Liver (tissue), 9 donors: ENCODE data around the gene CLASRP. TPM values are rescaled to one million over a fixed set of nuclear protein-coding genes. Genes with fewer than 3 reads are reported as not detected.

Experiments
- DNase-seq: peaks from one replicate; pipeline ENCODE4 v3.0.0-alpha.2; 2017; ENCODE audit warnings: low spot score
- H3K27ac ChIP-seq, 2 donors: one replicate each; pipeline ENCODE4 v1.7.0; 2013; ENCODE audit warnings: inconsistent platforms in 2 of 2, low read length in 2 of 2, control low read depth in 1 of 2, low read depth in 1 of 2, mild to moderate bottlenecking in 1 of 2
- H3K27me3 ChIP-seq, 4 donors: one replicate each; pipeline versions ENCODE4 v1.6.1 to v1.7.0; 2013; ENCODE audit warnings: low read length in 3 of 4, inconsistent platforms in 1 of 4, mild to moderate bottlenecking in 1 of 4, moderate library complexity in 1 of 4; ENCODE audit not compliant: control insufficient read depth in 4 of 4, insufficient read depth in 4 of 4
- H3K36me3 ChIP-seq, 4 donors: one replicate each; pipeline versions ENCODE4 v1.6.1 to v1.7.0; 2013; ENCODE audit warnings: low read length in 3 of 4, mild to moderate bottlenecking in 3 of 4, low read depth in 1 of 4, moderate library complexity in 1 of 4; ENCODE audit not compliant: control insufficient read depth in 4 of 4, insufficient read depth in 3 of 4
- H3K4me1 ChIP-seq, 4 donors: one replicate each; pipeline versions ENCODE4 v1.6.1 to v1.7.0; 2013; ENCODE audit warnings: low read length in 3 of 4, mild to moderate bottlenecking in 3 of 4, moderate library complexity in 1 of 4; ENCODE audit not compliant: control insufficient read depth in 4 of 4, insufficient read depth in 4 of 4
- H3K4me3 ChIP-seq, 3 donors: one replicate each; pipeline versions ENCODE4 v1.6.1 to v1.7.0; 2013; ENCODE audit warnings: low read length in 3 of 3, control low read depth in 1 of 3, low read depth in 1 of 3, mild to moderate bottlenecking in 1 of 3
- H3K9ac ChIP-seq, 2 donors: one replicate each; pipeline ENCODE4 v1.7.0; 2013; ENCODE audit warnings: low read length in 2 of 2, mild to moderate bottlenecking in 2 of 2, moderate library complexity in 2 of 2, control low read depth in 1 of 2, low read depth in 1 of 2
- H3K9me3 ChIP-seq, 4 donors: one replicate each; pipeline versions ENCODE4 v1.6.1 to v1.7.0; 2013; ENCODE audit warnings: low read length in 3 of 4; ENCODE audit not compliant: control insufficient read depth in 4 of 4
- EGR1 ChIP-seq, 2 donors: IDR thresholded peaks; 2 replicates each; pipeline ENCODE4 v1.6.1; 2016 to 2018; ENCODE audit warnings: antibody characterized with exemption in 2 of 2, low read depth in 2 of 2
- FOXA1 ChIP-seq: IDR thresholded peaks from 2 replicates; pipeline ENCODE4 v1.6.1; 2016; ENCODE audit warnings: antibody characterized with exemption
- FOXA2 ChIP-seq: IDR thresholded peaks from 2 replicates; pipeline ENCODE4 v1.6.1; 2016; ENCODE audit warnings: antibody characterized with exemption
- GABPA ChIP-seq, 2 donors: IDR thresholded peaks in 1 of 2; conservative IDR thresholded peaks in 1 of 2; 2 replicates each; pipeline ENCODE4 v1.6.1; 2016; ENCODE audit warnings: antibody characterized with exemption in 2 of 2, mild to moderate bottlenecking in 1 of 2, moderate library complexity in 1 of 2
- HNF4A ChIP-seq, 2 donors: conservative IDR thresholded peaks; 2 replicates each; pipeline ENCODE4 v1.6.1; 2016; ENCODE audit warnings: antibody characterized with exemption in 2 of 2, mild to moderate bottlenecking in 2 of 2
- HNF4G ChIP-seq: IDR thresholded peaks from 2 replicates; pipeline ENCODE4 v1.6.1; 2016; ENCODE audit warnings: antibody characterized with exemption
- JUND ChIP-seq, 2 donors: IDR thresholded peaks; 2 replicates each; pipeline ENCODE4 v1.6.1; 2016; ENCODE audit warnings: antibody characterized with exemption in 2 of 2
- MAX ChIP-seq: IDR thresholded peaks from 2 replicates; pipeline ENCODE4 v1.6.1; 2016; ENCODE audit warnings: antibody characterized with exemption
- NR2F2 ChIP-seq: IDR thresholded peaks from 2 replicates; pipeline ENCODE4 v1.6.1; 2016; ENCODE audit warnings: antibody characterized with exemption
- RAD21 ChIP-seq, 2 donors: IDR thresholded peaks; 2 replicates each; pipeline ENCODE4 v1.6.1; 2016; ENCODE audit warnings: antibody characterized with exemption in 2 of 2, mild to moderate bottlenecking in 2 of 2
- RXRA ChIP-seq, 2 donors: IDR thresholded peaks; 2 replicates each; pipeline ENCODE4 v1.6.1; 2017 to 2018; ENCODE audit warnings: antibody characterized with exemption in 2 of 2, mild to moderate bottlenecking in 1 of 2
- SP1 ChIP-seq: IDR thresholded peaks from 2 replicates; pipeline ENCODE4 v1.6.1; 2018; ENCODE audit warnings: antibody characterized with exemption, mild to moderate bottlenecking
- TAF1 ChIP-seq: conservative IDR thresholded peaks from 2 replicates; pipeline ENCODE4 v1.6.1; 2016; ENCODE audit warnings: antibody characterized with exemption, mild to moderate bottlenecking
- YY1 ChIP-seq: IDR thresholded peaks from 2 replicates; pipeline ENCODE4 v1.6.1; 2016; ENCODE audit warnings: antibody characterized with exemption, mild to moderate bottlenecking
- WGBS: extraction: QIAGEN DNeasy Blood & Tissue Kit; methylation state at CpG from one replicate; pipeline ENCODE4 v1.1.7; 2013; 5-methylcytosine and 5-hydroxymethylcytosine counted together
- polyA plus RNA-seq, 2 donors: library from polyadenylated mRNA; stranded (reverse) in 1 of 2; unstranded in 1 of 2; fragments of 200-250 nt in 1 of 2; fragments of >200 nt in 1 of 2; fragmentation: Nextera tagmentation in 1 of 2; extraction: Ambion mirVana in 1 of 2; gene quantifications; one replicate each; pipeline versions ENCODE4 v1.2.1 to v1.2.3, GENCODE V29; 2013 to 2015
- total RNA-seq, 2 donors: library from RNA; depleted of rRNA; stranded (reverse); fragments of >200 nt; gene quantifications; one replicate each; pipeline ENCODE4 v1.2.3, GENCODE V29; 2014
- TF ChIP-seq, protein P1 (sequence below): IDR thresholded peaks from 2 replicates; pipeline ENCODE4 v1.6.1; 2016; ENCODE audit warnings: antibody characterized with exemption
- TF ChIP-seq, protein P2 (sequence below): fragments of 150-350 bp; IDR thresholded peaks from 2 replicates; pipeline ENCODE4 v1.5.1; 2017; ENCODE audit warnings: improper control_type of control experiment, low read depth, low read length; ENCODE audit not compliant: missing input control
- TF ChIP-seq, protein P3 (sequence below): IDR thresholded peaks from 2 replicates; pipeline ENCODE4 v1.6.1; 2016; ENCODE audit warnings: antibody characterized with exemption, mild to moderate bottlenecking
- donor health status: healthy.
- donor health status: healthy.
- donor health status: healthy.
- donor health status: healthy.
- donor health status: healthy.

Gene CLASRP
- total and polyA plus RNA-seq, 4 donors: 9.0 to 44.3 (median 12.8) TPM

- TF ChIP-seq GABPA (IDR thresholded peaks at IDR 0.05 in 1 of 2, conservative IDR thresholded peaks at IDR 0.05 in 1 of 2): no peak
- no peak for TF ChIP-seq HNF4A (conservative IDR thresholded peaks at IDR 0.05)
- no peak for TF ChIP-seq RAD21 (IDR thresholded peaks at IDR 0.05)
Measured at GRCh38 chr19:45027371-45027770, 11.5 kb upstream of the CLASRP start (continued).

GRCh38 chr19:45030825-45031224 is 8.0 kb upstream of the CLASRP start:
- Histone ChIP-seq H3K27ac (no peak overlapping the region), H3K27me3 (no peaks in the 10 kb centered on the region), H3K9me3 (no peaks in the 10 kb centered on the region), H3K4me1 (no peaks in the 10 kb centered on the region), H3K9ac (no peak overlapping the region), H3K4me3 (no peak overlapping the region), H3K36me3 (peaks cover 3 to 31% (median 21%) of the 10 kb centered on the region in 4 donors)
- WGBS: 96% methylated on average over 6 of the region's 6 CpGs
- TF ChIP-seq SP1 (no peak), MAX (no peak)
- DNase-seq: no peak

DNA sequence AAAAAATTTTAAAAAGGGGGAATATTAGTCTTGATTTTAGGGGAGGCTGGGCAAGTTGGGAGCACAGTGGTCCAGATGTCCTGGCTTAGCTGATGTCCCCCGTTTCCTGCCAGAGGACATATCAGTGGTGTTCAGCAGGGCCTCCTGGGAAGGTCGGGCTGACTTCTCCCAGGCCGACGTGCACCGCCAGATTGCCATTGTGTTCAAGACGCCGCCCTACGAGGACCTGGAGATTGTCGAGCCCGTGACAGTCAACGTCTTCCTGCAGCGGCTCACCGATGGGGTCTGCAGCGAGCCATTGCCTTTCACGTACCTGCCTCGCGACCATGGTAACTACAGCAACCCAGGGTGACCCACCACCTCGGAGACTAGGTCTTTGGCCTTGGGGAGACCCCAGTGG is 6.4 kb upstream of the CLASRP start:
- Histone ChIP-seq H3K36me3 (peaks cover 3 to 31% (median 21%) of the 10 kb centered on the region in 4 donors), H3K4me1 (no peaks in the 10 kb centered on the region), H3K9me3 (no peaks in the 10 kb centered on the region), H3K4me3 (no peak overlapping the region), H3K9ac (no peak overlapping the region), H3K27ac (no peak overlapping the region), H3K27me3 (no peaks in the 10 kb centered on the region)
- WGBS: 90% methylated on average over 18 of the region's 18 CpGs
- DNase-seq: no peak
- TF ChIP-seq HNF4G (no peak), MAX (no peak), SP1 (no peak), FOXA1 (no peak), TAF1 (no peak), EGR1 (IDR thresholded peaks at IDR 0.05; ENCODE audit: low read depth in 2 of 2) (no peak), YY1 (no peak), RXRA (IDR thresholded peaks at IDR 0.05) (no peak), JUND (IDR thresholded peaks at IDR 0.05) (no peak), GABPA (IDR thresholded peaks at IDR 0.05 in 1 of 2, conservative IDR thresholded peaks at IDR 0.05 in 1 of 2) (no peak), NR2F2 (no peak), RAD21 (IDR thresholded peaks at IDR 0.05) (no peak), FOXA2 (no peak)
- TF ChIP-seq, protein P1, sequence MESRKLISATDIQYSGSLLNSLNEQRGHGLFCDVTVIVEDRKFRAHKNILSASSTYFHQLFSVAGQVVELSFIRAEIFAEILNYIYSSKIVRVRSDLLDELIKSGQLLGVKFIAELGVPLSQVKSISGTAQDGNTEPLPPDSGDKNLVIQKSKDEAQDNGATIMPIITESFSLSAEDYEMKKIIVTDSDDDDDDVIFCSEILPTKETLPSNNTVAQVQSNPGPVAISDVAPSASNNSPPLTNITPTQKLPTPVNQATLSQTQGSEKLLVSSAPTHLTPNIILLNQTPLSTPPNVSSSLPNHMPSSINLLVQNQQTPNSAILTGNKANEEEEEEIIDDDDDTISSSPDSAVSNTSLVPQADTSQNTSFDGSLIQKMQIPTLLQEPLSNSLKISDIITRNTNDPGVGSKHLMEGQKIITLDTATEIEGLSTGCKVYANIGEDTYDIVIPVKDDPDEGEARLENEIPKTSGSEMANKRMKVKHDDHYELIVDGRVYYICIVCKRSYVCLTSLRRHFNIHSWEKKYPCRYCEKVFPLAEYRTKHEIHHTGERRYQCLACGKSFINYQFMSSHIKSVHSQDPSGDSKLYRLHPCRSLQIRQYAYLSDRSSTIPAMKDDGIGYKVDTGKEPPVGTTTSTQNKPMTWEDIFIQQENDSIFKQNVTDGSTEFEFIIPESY: no peak
- TF ChIP-seq, protein P2, sequence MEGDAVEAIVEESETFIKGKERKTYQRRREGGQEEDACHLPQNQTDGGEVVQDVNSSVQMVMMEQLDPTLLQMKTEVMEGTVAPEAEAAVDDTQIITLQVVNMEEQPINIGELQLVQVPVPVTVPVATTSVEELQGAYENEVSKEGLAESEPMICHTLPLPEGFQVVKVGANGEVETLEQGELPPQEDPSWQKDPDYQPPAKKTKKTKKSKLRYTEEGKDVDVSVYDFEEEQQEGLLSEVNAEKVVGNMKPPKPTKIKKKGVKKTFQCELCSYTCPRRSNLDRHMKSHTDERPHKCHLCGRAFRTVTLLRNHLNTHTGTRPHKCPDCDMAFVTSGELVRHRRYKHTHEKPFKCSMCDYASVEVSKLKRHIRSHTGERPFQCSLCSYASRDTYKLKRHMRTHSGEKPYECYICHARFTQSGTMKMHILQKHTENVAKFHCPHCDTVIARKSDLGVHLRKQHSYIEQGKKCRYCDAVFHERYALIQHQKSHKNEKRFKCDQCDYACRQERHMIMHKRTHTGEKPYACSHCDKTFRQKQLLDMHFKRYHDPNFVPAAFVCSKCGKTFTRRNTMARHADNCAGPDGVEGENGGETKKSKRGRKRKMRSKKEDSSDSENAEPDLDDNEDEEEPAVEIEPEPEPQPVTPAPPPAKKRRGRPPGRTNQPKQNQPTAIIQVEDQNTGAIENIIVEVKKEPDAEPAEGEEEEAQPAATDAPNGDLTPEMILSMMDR: no peak
- TF ChIP-seq, protein P3, sequence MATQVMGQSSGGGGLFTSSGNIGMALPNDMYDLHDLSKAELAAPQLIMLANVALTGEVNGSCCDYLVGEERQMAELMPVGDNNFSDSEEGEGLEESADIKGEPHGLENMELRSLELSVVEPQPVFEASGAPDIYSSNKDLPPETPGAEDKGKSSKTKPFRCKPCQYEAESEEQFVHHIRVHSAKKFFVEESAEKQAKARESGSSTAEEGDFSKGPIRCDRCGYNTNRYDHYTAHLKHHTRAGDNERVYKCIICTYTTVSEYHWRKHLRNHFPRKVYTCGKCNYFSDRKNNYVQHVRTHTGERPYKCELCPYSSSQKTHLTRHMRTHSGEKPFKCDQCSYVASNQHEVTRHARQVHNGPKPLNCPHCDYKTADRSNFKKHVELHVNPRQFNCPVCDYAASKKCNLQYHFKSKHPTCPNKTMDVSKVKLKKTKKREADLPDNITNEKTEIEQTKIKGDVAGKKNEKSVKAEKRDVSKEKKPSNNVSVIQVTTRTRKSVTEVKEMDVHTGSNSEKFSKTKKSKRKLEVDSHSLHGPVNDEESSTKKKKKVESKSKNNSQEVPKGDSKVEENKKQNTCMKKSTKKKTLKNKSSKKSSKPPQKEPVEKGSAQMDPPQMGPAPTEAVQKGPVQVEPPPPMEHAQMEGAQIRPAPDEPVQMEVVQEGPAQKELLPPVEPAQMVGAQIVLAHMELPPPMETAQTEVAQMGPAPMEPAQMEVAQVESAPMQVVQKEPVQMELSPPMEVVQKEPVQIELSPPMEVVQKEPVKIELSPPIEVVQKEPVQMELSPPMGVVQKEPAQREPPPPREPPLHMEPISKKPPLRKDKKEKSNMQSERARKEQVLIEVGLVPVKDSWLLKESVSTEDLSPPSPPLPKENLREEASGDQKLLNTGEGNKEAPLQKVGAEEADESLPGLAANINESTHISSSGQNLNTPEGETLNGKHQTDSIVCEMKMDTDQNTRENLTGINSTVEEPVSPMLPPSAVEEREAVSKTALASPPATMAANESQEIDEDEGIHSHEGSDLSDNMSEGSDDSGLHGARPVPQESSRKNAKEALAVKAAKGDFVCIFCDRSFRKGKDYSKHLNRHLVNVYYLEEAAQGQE: no peak
